ENCODE measurements around the gene TNFRSF6B.

Gene TNFRSF6B

DNA sequence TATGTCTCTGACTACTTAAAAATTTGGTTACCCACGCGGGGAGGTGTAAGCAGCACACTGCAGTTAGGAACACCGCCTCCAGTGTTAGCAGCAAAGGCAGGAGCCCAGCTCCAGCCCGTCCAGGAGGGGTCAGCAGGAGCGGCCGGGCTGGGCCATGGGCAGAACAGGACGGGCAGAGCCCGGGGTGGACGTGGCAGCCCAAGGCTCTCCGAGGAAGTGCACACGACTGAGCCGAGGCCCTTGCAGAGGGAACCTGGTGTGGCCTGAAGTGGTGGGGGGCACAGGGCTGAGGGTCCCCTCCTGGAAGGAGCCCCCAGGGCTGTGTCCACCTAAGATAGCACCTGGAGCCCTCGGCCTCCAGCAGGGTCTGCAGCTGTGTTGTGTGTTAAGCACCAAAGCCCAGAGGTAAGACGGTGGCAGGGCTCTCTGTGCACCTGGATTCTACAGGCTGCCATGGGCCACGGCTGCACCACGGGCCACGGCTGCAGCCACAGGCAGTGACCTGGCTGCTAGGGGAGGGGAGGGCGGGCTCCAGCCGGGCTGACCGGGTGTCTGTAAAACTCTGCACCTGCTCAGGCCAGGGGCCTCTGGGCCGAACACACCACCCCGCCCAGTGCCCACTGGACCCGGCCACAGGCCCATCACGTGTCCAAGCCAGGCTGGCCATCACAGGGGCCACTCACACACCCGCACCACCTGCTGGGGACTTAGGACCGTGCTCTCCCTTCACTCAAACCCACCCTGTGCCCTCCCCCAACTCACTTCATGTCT lies 49.7 kb downstream of the TNFRSF6B start:
- H3K4me3 ChIP-seq (ENCODE audit: low read depth, low read length): no peak overlapping the region
- DNase-seq (ENCODE audit: low read depth): no peak
- TF ChIP-seq, protein P1, sequence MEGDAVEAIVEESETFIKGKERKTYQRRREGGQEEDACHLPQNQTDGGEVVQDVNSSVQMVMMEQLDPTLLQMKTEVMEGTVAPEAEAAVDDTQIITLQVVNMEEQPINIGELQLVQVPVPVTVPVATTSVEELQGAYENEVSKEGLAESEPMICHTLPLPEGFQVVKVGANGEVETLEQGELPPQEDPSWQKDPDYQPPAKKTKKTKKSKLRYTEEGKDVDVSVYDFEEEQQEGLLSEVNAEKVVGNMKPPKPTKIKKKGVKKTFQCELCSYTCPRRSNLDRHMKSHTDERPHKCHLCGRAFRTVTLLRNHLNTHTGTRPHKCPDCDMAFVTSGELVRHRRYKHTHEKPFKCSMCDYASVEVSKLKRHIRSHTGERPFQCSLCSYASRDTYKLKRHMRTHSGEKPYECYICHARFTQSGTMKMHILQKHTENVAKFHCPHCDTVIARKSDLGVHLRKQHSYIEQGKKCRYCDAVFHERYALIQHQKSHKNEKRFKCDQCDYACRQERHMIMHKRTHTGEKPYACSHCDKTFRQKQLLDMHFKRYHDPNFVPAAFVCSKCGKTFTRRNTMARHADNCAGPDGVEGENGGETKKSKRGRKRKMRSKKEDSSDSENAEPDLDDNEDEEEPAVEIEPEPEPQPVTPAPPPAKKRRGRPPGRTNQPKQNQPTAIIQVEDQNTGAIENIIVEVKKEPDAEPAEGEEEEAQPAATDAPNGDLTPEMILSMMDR (IDR thresholded peaks at IDR 0.05; ENCODE audit: insufficient read depth, low read depth, low read length, missing control alignments): no peak

DNA sequence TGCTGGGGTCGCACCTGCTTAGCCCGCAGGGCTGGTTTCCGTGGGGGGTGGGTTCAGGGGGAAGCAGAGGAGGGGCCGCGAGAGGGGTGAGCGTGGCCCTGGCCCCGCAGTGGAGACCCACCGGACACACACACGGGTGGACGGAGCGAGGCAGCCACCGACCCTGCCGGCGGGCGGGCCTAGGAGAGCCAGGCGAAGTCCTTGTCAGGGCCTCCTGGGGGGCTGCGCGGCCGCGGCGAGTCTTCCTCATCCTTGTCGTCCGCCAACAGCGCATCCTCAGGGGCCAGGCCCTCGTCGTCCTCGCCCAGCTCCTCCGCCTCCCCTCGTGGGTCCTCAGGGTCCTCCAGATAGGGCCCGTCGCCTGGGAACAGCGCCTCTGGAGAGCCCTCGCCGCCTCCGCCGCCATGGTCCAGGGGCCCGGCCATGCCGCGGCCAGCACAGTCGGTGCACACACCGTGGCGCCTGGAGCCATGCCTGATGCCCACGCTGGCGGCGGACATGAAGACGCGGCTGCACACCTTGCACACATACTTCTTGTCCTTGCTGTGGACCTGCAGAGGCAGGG lies 50.4 kb downstream of the TNFRSF6B start:
- no peak for DNase-seq (ENCODE audit: low read depth)
- TF ChIP-seq, protein P1 (IDR thresholded peaks at IDR 0.05; ENCODE audit: insufficient read depth, low read depth, low read length, missing control alignments): no peak
- H3K4me3 ChIP-seq (ENCODE audit: low read depth, low read length): no peak overlapping the region

DNA sequence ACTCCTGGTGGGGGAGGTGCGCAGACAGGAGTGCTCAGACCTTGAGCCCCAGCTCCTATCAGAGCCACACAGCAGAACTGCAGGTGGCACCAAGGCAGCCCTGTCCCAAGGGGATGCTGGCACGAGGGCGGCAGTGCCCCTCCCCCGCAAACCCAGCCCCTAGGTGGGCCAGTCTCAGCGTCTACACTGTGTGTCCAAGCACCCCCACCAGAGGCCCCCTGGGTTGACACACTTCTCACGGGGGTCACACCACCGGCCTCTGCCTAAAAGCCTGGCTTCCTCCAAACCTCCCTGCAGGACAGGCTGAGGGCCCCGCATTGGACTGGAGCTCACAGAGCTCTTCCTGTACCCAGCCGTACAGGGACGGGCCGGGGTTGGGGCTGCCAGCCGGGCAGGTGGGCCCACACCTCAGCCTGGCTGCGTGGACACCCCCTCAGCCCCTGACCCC lies 51.2 kb downstream of the TNFRSF6B start:
- TF ChIP-seq, protein P1 (IDR thresholded peaks at IDR 0.05; ENCODE audit: insufficient read depth, low read depth, low read length, missing control alignments): no peak
- no peak overlapping the region for H3K4me3 ChIP-seq (ENCODE audit: low read depth, low read length)
- DNase-seq (ENCODE audit: low read depth): no peak
